Esophagus muscularis mucosa (tissue), 4 donors: ENCODE measurements around the gene PRSS56. TPM values are rescaled to one million over a fixed set of nuclear protein-coding genes. Genes with fewer than 3 reads are reported as not detected.

ENCODE experiments used
- DNase-seq: peaks from one replicate; pipeline ENCODE4 v3.0.0-alpha.2; 2017; ENCODE audit errors: extremely low spot score
- H3K27ac ChIP-seq, 4 donors: fragments of 200-600 bp; sonication (generic); replicated peaks in 1 of 4; 1 replicate in 3 of 4; 2 replicates in 1 of 4; pipeline ENCODE4 v1.5.1; 2016 to 2019; ENCODE audit warnings: mild to moderate bottlenecking in 1 of 4
- H3K27me3 ChIP-seq, 4 donors: fragments of 200-600 bp; sonication (generic); one replicate each; pipeline versions ENCODE4 v1.5.1 to v1.6.0; 2016 to 2019
- H3K36me3 ChIP-seq, 4 donors: fragments of 200-600 bp; sonication (generic); one replicate each; pipeline ENCODE4 v1.5.1; 2016 to 2019
- H3K4me1 ChIP-seq, 4 donors: fragments of 200-600 bp; sonication (generic); one replicate each; pipeline ENCODE4 v1.5.1; 2016 to 2019
- H3K4me3 ChIP-seq, 4 donors: fragments of 200-600 bp; sonication (generic); 1 replicate in 2 of 4; 2 replicates in 2 of 4; pipeline ENCODE4 v1.5.1; 2016 to 2019; ENCODE audit warnings: mild to moderate bottlenecking in 4 of 4, moderate library complexity in 1 of 4
- H3K9me3 ChIP-seq, 4 donors: fragments of 200-600 bp; sonication (generic); 1 replicate in 3 of 4; 2 replicates in 1 of 4; pipeline ENCODE4 v1.5.1; 2016 to 2019
- CTCF ChIP-seq, 3 experiments: fragments of 200-600 bp in 2 of 3; fragments of 450-650 bp in 1 of 3; sonication (generic) in 2 of 3; IDR thresholded peaks; one replicate each; pipeline ENCODE4 v1.5.1; 2017 to 2019; ENCODE audit warnings: antibody characterized with exemption in 3 of 3, mild to moderate bottlenecking in 2 of 3, moderate library complexity in 1 of 3
- EP300 ChIP-seq: sonication (generic); formaldehyde crosslinking; IDR thresholded peaks from one replicate; pipeline ENCODE4 v1.6.1; 2017; ENCODE audit warnings: antibody characterized with exemption
- POLR2A ChIP-seq: fragments of 450-650 bp; IDR thresholded peaks from one replicate; pipeline ENCODE4 v1.6.1; 2017; ENCODE audit warnings: antibody characterized with exemption, moderate library complexity, mild to moderate bottlenecking, low read depth
- POLR2AphosphoS5 ChIP-seq, 2 donors: sonication (generic); formaldehyde crosslinking; IDR thresholded peaks; one replicate each; pipeline ENCODE4 v1.6.1; 2017; ENCODE audit warnings: antibody characterized with exemption in 2 of 2
- WGBS: methylation state at CpG from one replicate; pipeline ENCODE4 v1.1.5; 2018; 5-methylcytosine and 5-hydroxymethylcytosine counted together
- intact Hi-C: fragments of 100-400 bp; cut with DNase I; formaldehyde crosslinking; loops from one replicate; pipeline ENCODE4 v1.15.1; 2023
- total RNA-seq, 4 donors: library from RNA; depleted of rRNA; stranded (reverse); fragments of >200 nt; gene quantifications; one replicate each; pipeline versions ENCODE4 v1.1.0 to v1.2.1, GENCODE V29; 2016

PRSS56 gene
- total RNA-seq, 4 donors from 2014 or later = not detected

GRCh38 chr2:232538671-232539070, 18.5 kb downstream of the PRSS56 start:
- no peaks in the 10 kb centered on the region for H3K36me3 ChIP-seq
- H3K27me3 ChIP-seq = peaks cover 0 to 76% (median 8%) of the 10 kb centered on the region in 4 donors
- H3K4me3 ChIP-seq = no peak overlapping the region
- H3K9me3 ChIP-seq = peaks cover 0 to 8% (median 7%) of the 10 kb centered on the region in 4 donors
- intact Hi-C loops = no loop called here
- DNase-seq = no peak
- WGBS = 23% methylated on average over 4 of the region's 4 CpGs
- TF ChIP-seq EP300 (no peak), POLR2AphosphoS5 (IDR thresholded peaks at IDR 0.05) (no peak), CTCF (IDR thresholded peaks at IDR 0.05) (no peak), POLR2A (no peak)
- no peak overlapping the region for H3K27ac ChIP-seq
- H3K4me1 ChIP-seq = no peaks in the 10 kb centered on the region

- Histone ChIP-seq H3K9me3 (peaks cover 0 to 8% (median 7%) of the 10 kb centered on the region in 4 donors), H3K4me1 (no peaks in the 10 kb centered on the region), H3K4me3 (no peak within 1 kb of the TSS), H3K27ac (no peak within 1 kb of the TSS), H3K27me3 (peaks cover 0 to 68% (median 8%) of the 10 kb centered on the region in 4 donors), H3K36me3 (no peaks in the 10 kb centered on the region)
- WGBS = 64% methylated on average over 14 of the region's 23 CpGs
- DNase-seq = no peak
- TF ChIP-seq POLR2A (no peak), EP300 (no peak), CTCF (IDR thresholded peaks at IDR 0.05) (no peak), POLR2AphosphoS5 (IDR thresholded peaks at IDR 0.05) (no peak)
- intact Hi-C loops = no loop called here
Observed at GRCh38 chr2:232539298-232540231, 19.4 kb downstream of the PRSS56 start, which contains the start of gene CHRNG. CHRNG (plus strand) TSS chr2:232539692; CDS start chr2:232539748, 56 bp downstream.

GRCh38 chr2:232540441-232541041, 20.4 kb downstream of the PRSS56 start:
- TF ChIP-seq EP300 = no peak
- Histone ChIP-seq H3K36me3 (no peaks in the 10 kb centered on the region), H3K27ac (no peak overlapping the region), H3K27me3 (peaks cover 0 to 59% (median 8%) of the 10 kb centered on the region in 4 donors), H3K4me3 (no peak overlapping the region), H3K4me1 (no peaks in the 10 kb centered on the region), H3K9me3 (peaks cover 0 to 8% (median 7%) of the 10 kb centered on the region in 4 donors)
- DNase-seq = no peak
- WGBS = 88% methylated on average over 17 of the region's 17 CpGs
- intact Hi-C loops = no loop called here

DNA sequence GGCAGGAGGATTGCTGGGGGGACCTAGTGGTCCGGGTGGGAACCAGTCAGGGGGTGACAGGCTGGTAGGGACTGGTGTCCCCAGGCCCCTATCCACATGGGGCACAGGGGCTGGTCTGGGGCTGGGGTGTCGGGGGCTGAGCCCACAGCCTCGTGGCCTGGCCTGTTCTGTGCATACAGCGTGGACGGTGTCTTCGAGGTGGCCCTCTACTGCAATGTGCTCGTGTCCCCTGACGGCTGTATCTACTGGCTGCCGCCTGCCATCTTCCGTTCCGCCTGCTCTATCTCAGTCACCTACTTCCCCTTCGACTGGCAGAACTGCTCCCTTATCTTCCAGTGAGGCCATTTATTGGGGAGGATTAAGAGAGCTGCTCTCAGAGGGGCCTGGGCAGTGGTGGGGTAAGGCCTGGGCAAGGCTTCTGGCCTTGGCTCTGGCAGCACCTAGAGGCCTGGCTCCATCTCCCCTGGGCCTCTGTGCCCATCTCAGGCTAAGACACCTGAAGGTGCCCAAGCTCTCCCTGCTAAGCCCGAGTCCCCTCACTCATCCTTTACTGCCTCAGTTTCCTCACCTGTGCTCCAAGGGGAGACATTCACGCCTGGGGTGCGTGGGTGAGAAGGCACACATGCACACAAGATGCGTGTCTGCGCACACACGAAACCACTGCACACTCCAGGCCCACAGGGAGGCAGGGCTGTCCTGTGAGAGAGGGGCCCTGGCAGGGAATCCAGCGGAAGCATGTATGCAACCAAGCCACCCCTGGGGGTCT, 21.2 kb downstream of the PRSS56 start:
- Histone ChIP-seq H3K27ac (no peak overlapping the region), H3K9me3 (peaks cover 0 to 3% (median 2%) of the 10 kb centered on the region in 4 donors), H3K4me3 (no peak overlapping the region), H3K4me1 (no peaks in the 10 kb centered on the region), H3K27me3 (peaks cover 0 to 50% (median 8%) of the 10 kb centered on the region in 4 donors), H3K36me3 (no peaks in the 10 kb centered on the region)
- intact Hi-C loops = no loop called here
- no peak for TF ChIP-seq POLR2A
- TF ChIP-seq EP300 = no peak
- no peak for TF ChIP-seq CTCF (IDR thresholded peaks at IDR 0.05)
- TF ChIP-seq POLR2AphosphoS5 (IDR thresholded peaks at IDR 0.05) = no peak
- no peak for DNase-seq
- 67% methylated on average over 18 of the region's 19 CpGs for WGBS
